Pancreas (tissue), 10 donors: ENCODE data around the gene UNC45B. TPM values are rescaled to one million over a fixed set of nuclear protein-coding genes. Genes with fewer than 3 reads are reported as not detected.

ENCODE experiments used
- ATAC-seq, 4 donors: fragments of 200-7000 bp; cut with Tn5 transposase; one replicate each; pipeline versions ENCODE4 v1.8.0 to v1.9.1; 2020; ENCODE audit warnings: mild to moderate bottlenecking in 4 of 4, moderate library complexity in 4 of 4
- DNase-seq, 6 donors: peaks; one replicate each; pipeline ENCODE4 v3.0.0-alpha.2; 2020
- FAIRE-seq: peaks from 2 replicates; lab custom pipeline; 2012; peaks lifted over from hg19 to GRCh38; lab: Jason Lieb, UNC
- H3K27ac ChIP-seq, 4 donors: fragments of 200-600 bp; sonication (generic); 1 replicate in 3 of 4; 2 replicates in 1 of 4; pipeline versions ENCODE4 v1.5.0 to v1.8.0; 2020
- H3K27me3 ChIP-seq, 4 donors: fragments of 200-600 bp; one replicate each; pipeline ENCODE4 v1.8.0; 2021
- H3K36me3 ChIP-seq, 3 donors: fragments of 200-600 bp; sonication (generic) in 1 of 3; one replicate each; pipeline versions ENCODE4 v1.5.0 to v1.8.0; 2020 to 2021
- H3K4me1 ChIP-seq, 3 donors: fragments of 200-600 bp; one replicate each; pipeline ENCODE4 v1.8.0; 2021
- H3K4me3 ChIP-seq, 4 donors: fragments of 200-600 bp; sonication (generic) in 2 of 4; one replicate each; pipeline versions ENCODE4 v1.5.0 to v1.8.0; 2020 to 2021
- H3K9me3 ChIP-seq, 4 donors: fragments of 200-600 bp; one replicate each; pipeline ENCODE4 v1.8.0; 2021
- WGBS, 2 donors: extraction: QIAGEN DNeasy Blood & Tissue Kit; methylation state at CpG; one replicate each; pipeline ENCODE4 v1.1.7; 2013; 5-methylcytosine and 5-hydroxymethylcytosine counted together
- intact Hi-C, 3 donors: fragments of 100-400 bp; cut with DNase I; formaldehyde crosslinking; loops; one replicate each; pipeline versions ENCODE4 v1.11.1 to v1.14.2; 2022
- polyA plus RNA-seq, 2 donors: library from polyadenylated mRNA; stranded (reverse); fragments of 200-250 nt; gene quantifications; one replicate each; pipeline ENCODE4 v1.2.3, GENCODE V29; 2013
- total RNA-seq, 6 donors: library from RNA; stranded (reverse); fragmentation: NEBNext Ultra II Directional in 4 of 6; extraction: Animal tissue kit (Norgen Biotek cat#: 25700) in 4 of 6; gene quantifications; one replicate each; pipeline versions ENCODE4 v1.2.1 to v1.2.4, GENCODE V29; 2021 to 2023
- TF ChIP-seq, protein P1 (sequence below), 4 donors: fragments of 200-600 bp; sonication (generic) in 3 of 4; IDR thresholded peaks; one replicate each; pipeline versions ENCODE4 v1.5.0 to v1.8.0; 2021; ENCODE audit warnings: antibody characterized with exemption in 4 of 4
- donor health status: healthy with polysubstance abuse.
- donor health status: DM: no; HTN: no; CAD: no; lungs with moderate emphysema.
- donor health status: DM: no; HTN: no; CAD: no.
- donor health status: control.
- donor health status: control.
- donor health status: Bipolar disorder and iron deficiency.
- donor health status: DM: yes; HTN: yes; CAD: no.
- donor health status: DM: no; HTN: no; CAD: no.
- donor health status: DM: no; HTN: no; CAD: no.
- donor health status: DM: yes; HTN: yes; CAD: no.

The UNC45B gene
- total and polyA plus RNA-seq, 8 donors: 0.02 to 0.06 (median 0.04) TPM; not detected in 5

- Histone ChIP-seq H3K4me3 (no peak overlapping the region), H3K9me3 (no peaks in the 10 kb centered on the region), H3K27ac (no peak overlapping the region), H3K36me3 (no peaks in the 10 kb centered on the region), H3K4me1 (no peaks in the 10 kb centered on the region), H3K27me3 (no peaks in the 10 kb centered on the region)
- ATAC-seq (no peak), DNase-seq (no peak), FAIRE-seq (no peak)
- intact Hi-C loops: loop anchor here in 1 of 3 donors (10.0 kb wide), 1 partner anchor 62 kb away; no protein-coding TSS in a partner anchor
- TF ChIP-seq, protein P1, sequence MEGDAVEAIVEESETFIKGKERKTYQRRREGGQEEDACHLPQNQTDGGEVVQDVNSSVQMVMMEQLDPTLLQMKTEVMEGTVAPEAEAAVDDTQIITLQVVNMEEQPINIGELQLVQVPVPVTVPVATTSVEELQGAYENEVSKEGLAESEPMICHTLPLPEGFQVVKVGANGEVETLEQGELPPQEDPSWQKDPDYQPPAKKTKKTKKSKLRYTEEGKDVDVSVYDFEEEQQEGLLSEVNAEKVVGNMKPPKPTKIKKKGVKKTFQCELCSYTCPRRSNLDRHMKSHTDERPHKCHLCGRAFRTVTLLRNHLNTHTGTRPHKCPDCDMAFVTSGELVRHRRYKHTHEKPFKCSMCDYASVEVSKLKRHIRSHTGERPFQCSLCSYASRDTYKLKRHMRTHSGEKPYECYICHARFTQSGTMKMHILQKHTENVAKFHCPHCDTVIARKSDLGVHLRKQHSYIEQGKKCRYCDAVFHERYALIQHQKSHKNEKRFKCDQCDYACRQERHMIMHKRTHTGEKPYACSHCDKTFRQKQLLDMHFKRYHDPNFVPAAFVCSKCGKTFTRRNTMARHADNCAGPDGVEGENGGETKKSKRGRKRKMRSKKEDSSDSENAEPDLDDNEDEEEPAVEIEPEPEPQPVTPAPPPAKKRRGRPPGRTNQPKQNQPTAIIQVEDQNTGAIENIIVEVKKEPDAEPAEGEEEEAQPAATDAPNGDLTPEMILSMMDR (IDR thresholded peaks at IDR 0.05): no peak
- WGBS, 2 donors: 66 to 71% methylated on average over 4 of the region's 4 CpGs
Measured at GRCh38 chr17:35212668-35213067, 65.1 kb downstream of the UNC45B start.

DNA sequence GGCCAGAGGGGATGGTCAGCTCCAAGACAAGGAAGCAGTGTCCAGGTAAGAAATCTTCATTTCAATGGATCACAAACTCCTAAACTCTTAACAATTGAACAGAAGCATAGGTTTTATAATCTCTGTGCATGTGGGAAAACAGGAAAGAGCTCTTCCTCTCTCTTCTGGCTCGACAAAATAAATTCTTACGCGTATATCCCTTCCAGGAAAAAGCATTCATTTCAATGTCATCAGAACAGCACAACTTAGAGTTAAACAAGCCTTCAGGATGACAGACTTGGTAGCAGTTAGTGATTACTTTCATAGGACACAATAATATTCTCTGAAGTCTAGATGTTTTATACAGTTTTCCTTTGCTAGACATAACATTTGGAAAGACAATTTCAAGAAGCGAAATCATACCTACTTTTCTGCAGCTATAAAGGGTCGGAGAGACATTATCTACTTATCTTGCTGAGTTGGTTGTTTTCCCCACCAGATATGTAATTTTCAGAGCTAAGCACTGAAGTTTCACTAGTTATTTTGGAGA lies 65.9 kb downstream of the UNC45B start:
- no peak for FAIRE-seq
- intact Hi-C loops: loop anchor here in 1 of 3 donors (10.0 kb wide), 1 partner anchor 61 kb away; no protein-coding TSS in a partner anchor
- Histone ChIP-seq H3K4me3 (no peak overlapping the region), H3K9me3 (no peaks in the 10 kb centered on the region), H3K27ac (no peak overlapping the region), H3K4me1 (no peaks in the 10 kb centered on the region), H3K36me3 (no peaks in the 10 kb centered on the region), H3K27me3 (no peaks in the 10 kb centered on the region)
- no peak for ATAC-seq
- 62 to 75% methylated on average over 5 of the region's 5 CpGs for WGBS, 2 donors
- no peak for DNase-seq
- TF ChIP-seq, protein P1 (IDR thresholded peaks at IDR 0.05): no peak

- no peaks in the 10 kb centered on the region for H3K36me3 ChIP-seq
- H3K4me3 ChIP-seq: no peak overlapping the region
- no peaks in the 10 kb centered on the region for H3K27me3 ChIP-seq
- ATAC-seq (no peak), FAIRE-seq (no peak), DNase-seq (no peak)
- TF ChIP-seq, protein P1 (IDR thresholded peaks at IDR 0.05): no peak
- no peaks in the 10 kb centered on the region for H3K9me3 ChIP-seq
- intact Hi-C loops: loop anchor here in 1 of 3 donors (10.0 kb wide), 1 partner anchor 61 kb away; no protein-coding TSS in a partner anchor
- H3K27ac ChIP-seq: no peak overlapping the region
- 46 to 61% methylated on average over 3 of the region's 3 CpGs for whole genome bisulfite sequencing, 2 donors
- no peaks in the 10 kb centered on the region for H3K4me1 ChIP-seq
Measured at GRCh38 chr17:35214192-35214591, 66.6 kb downstream of the UNC45B start.

- Histone ChIP-seq H3K9me3 (no peaks in the 10 kb centered on the region), H3K4me1 (no peaks in the 10 kb centered on the region), H3K4me3 (no peak overlapping the region), H3K27ac (no peak overlapping the region), H3K36me3 (no peaks in the 10 kb centered on the region), H3K27me3 (no peaks in the 10 kb centered on the region)
- ATAC-seq: no peak
- WGBS, 2 donors: 40 to 42% methylated on average over 5 of the region's 5 CpGs
- TF ChIP-seq, protein P1 (IDR thresholded peaks at IDR 0.05): no peak
- DNase-seq: no peak
- intact Hi-C loops: loop anchor here in 1 of 3 donors (10.0 kb wide), 1 partner anchor 60 kb away; no protein-coding TSS in a partner anchor
- FAIRE-seq: no peak
Measured at GRCh38 chr17:35214631-35215273, 67.1 kb downstream of the UNC45B start.

- Histone ChIP-seq H3K4me1 (no peaks in the 10 kb centered on the region), H3K4me3 (no peak overlapping the region), H3K27me3 (no peaks in the 10 kb centered on the region), H3K9me3 (no peaks in the 10 kb centered on the region), H3K36me3 (no peaks in the 10 kb centered on the region), H3K27ac (no peak overlapping the region)
- DNase-seq (no peak), FAIRE-seq (no peak), ATAC-seq (no peak)
- intact Hi-C loops: loop anchor here in 1 of 3 donors (10.0 kb wide), 1 partner anchor 58 kb away; no protein-coding TSS in a partner anchor
- WGBS, 2 donors: 57 to 61% methylated on average over 5 of the region's 5 CpGs
- TF ChIP-seq, protein P1 (IDR thresholded peaks at IDR 0.05): no peak
Measured at GRCh38 chr17:35217107-35217506, 69.5 kb downstream of the UNC45B start.
